ENCODE data around the gene SLC25A22. TPM values are rescaled to one million over a fixed set of nuclear protein-coding genes. Genes with fewer than 3 reads are reported as not detected.
A peak's percentile ranks its signal among the peaks of the same experiment; 100 is the strongest.

SLC25A22 gene
- total and polyA plus RNA-seq, 3 donors from 2014 or later = 25.1 to 42.4 (median 39.7) TPM

GRCh38 chr11:783581-784015 is 14.5 kb downstream of the SLC25A22 start:
- H3K36me3 ChIP-seq (ENCODE audit: low read depth, missing control alignments) = no peaks in the 10 kb centered on the region
- intact Hi-C loops (cut with DNase I; ENCODE audit: low total_unique reads) = no loop called here
- no peak overlapping the region for H3K4me3 ChIP-seq
- H3K4me1 ChIP-seq = peaks cover under 1% of the 10 kb centered on the region
- WGBS, 2 donors = 46 to 52% methylated on average over 24 of the region's 24 CpGs
- TF ChIP-seq POLR2A (IDR thresholded peaks at IDR 0.05) = no peak
- peak; percentile 14 to 63 (median 31) for TF ChIP-seq CTCF (IDR thresholded peaks at IDR 0.05)
- H3K9me3 ChIP-seq = no peaks in the 10 kb centered on the region
- no peaks in the 10 kb centered on the region for H3K27me3 ChIP-seq
- no peak overlapping the region for H3K27ac ChIP-seq
- peak; percentile 55 for DNase-seq

- Histone ChIP-seq H3K27ac (no peak overlapping the region), H3K36me3 (ENCODE audit: low read depth, missing control alignments) (no peaks in the 10 kb centered on the region), H3K9me3 (no peaks in the 10 kb centered on the region), H3K27me3 (no peaks in the 10 kb centered on the region), H3K4me3 (no peak overlapping the region), H3K4me1 (peaks cover 8% of the 10 kb centered on the region)
- intact Hi-C loops (cut with DNase I; ENCODE audit: low total_unique reads) = no loop called here
- TF ChIP-seq POLR2A (IDR thresholded peaks at IDR 0.05) (no peak), CTCF (IDR thresholded peaks at IDR 0.05) (no peak)
- no peak for DNase-seq
- WGBS, 2 donors = 68 to 92% methylated on average over 16 to 31 of the region's 36 CpGs
Observed at GRCh38 chr11:782264-783174, 15.6 kb downstream of the SLC25A22 start.

- Histone ChIP-seq H3K4me1 (peaks cover 21% of the 10 kb centered on the region), H3K4me3 (no peak overlapping the region), H3K36me3 (ENCODE audit: low read depth, missing control alignments) (no peaks in the 10 kb centered on the region), H3K9me3 (no peaks in the 10 kb centered on the region), H3K27ac (no peak overlapping the region), H3K27me3 (no peaks in the 10 kb centered on the region)
- intact Hi-C loops (cut with DNase I; ENCODE audit: low total_unique reads) = no loop called here
- no peak for DNase-seq
- TF ChIP-seq POLR2A (IDR thresholded peaks at IDR 0.05) (no peak), CTCF (IDR thresholded peaks at IDR 0.05) (no peak)
- 91 to 95% methylated on average over 11 to 16 of the region's 16 CpGs for WGBS, 2 donors
Observed at GRCh38 chr11:779955-780532, 18.0 kb downstream of the SLC25A22 start.

GRCh38 chr11:778976-779954 is 18.8 kb downstream of the SLC25A22 start:
- intact Hi-C loops (cut with DNase I; ENCODE audit: low total_unique reads) = no loop called here
- no peak for TF ChIP-seq CTCF (IDR thresholded peaks at IDR 0.05)
- TF ChIP-seq POLR2A (IDR thresholded peaks at IDR 0.05) = no peak
- H3K4me1 ChIP-seq = peaks cover 23% of the 10 kb centered on the region
- WGBS, 2 donors = 84 to 93% methylated on average over 12 to 23 of the region's 23 CpGs
- no peaks in the 10 kb centered on the region for H3K27me3 ChIP-seq
- no peaks in the 10 kb centered on the region for H3K9me3 ChIP-seq
- H3K4me3 ChIP-seq = no peak overlapping the region
- H3K36me3 ChIP-seq (ENCODE audit: low read depth, missing control alignments) = no peaks in the 10 kb centered on the region
- H3K27ac ChIP-seq = no peak overlapping the region
- DNase-seq = no peak

All from testis (tissue), 3 donors.